Activated gamma-delta T cell treated with anti-CD3 and anti-CD28 coated beads, Interleukin-2, amount 50 U/mL, for 16 hours (primary cell): Measurements from ENCODE around the gene SLC2A6.

Source experiments
- DNase-seq: peaks from one replicate; pipeline ENCODE4 v3.0.0-alpha.2; 2020; ENCODE audit warnings: low read depth

The SLC2A6 gene

DNA sequence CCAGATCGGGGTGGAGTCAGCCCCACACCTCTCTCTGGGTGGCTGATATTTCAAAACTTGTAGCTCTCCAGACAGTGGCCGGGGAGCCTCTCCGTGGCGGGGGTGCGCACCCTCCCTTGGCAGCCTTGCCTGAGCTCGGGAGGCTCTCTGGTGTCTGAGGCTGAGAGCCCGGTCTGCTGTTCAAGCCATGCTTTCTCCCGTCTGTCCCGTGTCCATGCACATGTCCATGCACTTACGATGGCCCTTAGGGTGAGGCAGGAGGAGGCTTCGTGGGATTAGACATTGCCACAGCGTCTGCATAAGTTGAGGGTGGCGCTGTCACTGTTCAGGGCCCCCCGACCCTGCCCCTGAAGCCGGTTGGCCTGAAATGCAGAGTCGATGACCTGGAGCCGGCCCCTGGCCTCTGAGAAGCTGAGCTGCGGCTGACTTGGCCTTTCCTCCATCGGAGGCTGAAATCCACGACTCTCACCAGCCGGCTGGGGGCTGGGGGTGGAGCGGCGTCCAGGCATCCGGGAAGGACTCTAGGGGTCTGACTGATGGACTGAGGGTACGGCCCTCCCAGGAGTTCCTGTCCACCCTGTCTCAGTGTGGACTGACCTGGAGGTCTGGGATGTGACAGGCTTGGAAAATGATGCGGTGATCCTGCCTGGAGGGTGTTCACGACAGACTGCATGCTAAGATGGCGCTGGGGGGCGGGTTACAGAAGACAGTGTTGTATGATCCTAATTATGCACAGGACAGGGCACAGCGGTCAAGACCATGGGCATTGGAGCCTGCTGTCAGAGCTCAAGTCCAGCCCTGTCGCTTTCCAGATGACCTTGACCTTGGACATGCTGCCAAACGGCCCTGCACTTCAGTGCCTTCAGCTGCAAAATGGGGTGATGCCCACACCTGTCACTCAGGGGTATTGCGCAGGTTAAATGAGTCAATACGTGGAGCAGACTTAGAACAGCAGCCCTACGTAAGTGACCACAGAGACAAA lies 18.3 kb upstream of the SLC2A6 start:
- no peak for DNase-seq

- DNase-seq: no peak
Observed at GRCh38 chr9:133495327-133496293, 16.7 kb upstream of the SLC2A6 start.

DNA sequence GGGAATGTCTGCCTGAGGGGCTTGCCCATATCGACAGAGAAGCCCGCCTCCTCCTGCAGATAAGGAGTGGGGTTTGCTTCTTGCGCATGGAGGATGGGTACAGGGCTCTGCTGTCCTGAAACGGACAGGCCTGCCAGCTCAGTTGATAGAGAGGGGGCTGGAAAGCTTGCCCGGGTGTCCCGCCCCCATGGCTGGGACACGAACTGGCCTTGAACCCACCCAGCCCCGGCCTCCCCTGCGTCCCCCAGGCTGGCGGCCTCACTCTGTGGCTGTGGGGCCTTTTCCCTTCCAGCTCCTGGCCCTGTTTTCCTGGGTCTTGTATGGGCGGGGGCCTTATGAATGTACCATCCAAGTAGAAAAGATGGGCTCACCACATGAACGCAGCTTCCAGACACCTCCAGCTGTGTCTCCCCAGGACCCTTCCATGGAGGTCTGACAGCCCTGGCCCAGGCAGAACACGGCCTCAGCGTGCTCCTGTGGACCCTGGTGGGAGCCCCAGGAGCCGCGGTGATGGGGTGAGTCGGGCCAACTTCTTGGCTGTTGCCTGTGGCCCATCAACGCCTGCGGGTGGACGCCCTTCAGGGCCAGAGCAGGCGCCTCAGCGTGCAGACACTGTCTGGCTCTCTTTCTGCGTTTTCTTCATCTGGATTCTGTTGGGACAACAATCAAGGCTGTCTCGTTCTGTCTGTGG lies 15.9 kb upstream of the SLC2A6 start:
- no peak for DNase-seq

DNA sequence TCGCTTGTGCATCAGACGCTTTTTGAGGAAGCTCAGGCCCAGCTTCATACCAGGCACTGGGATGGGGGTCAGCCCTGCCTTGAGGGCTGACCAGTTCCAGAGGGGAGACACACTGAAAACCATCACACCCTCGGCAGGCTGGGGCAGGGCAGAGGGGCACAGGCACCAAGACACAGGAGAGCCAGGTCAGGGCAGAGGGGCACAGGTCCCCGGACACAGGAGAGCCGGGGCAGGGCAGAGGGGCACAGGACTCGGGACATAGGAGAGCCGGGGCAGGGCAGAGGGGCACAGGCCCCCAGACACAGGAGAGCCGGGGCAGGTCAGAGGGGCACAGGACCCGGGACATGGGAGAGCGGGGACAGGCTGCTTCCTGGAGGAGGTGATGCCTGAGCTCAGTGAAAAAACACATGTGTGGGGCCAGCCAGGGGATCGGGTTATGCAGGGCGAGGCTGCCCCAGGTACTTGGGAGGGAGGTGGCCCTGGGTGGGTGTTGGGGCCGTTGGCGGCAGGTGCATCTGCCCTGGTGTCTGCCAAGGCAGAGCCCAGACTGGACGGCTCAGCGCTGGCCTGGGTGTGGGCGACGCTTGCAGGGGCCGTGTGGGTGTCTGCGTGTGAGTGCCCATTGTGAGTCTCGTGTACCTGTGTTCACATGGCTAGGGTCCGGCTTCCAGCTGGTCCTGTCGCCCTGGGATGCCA lies 15.1 kb upstream of the SLC2A6 start:
- no peak for DNase-seq

DNA sequence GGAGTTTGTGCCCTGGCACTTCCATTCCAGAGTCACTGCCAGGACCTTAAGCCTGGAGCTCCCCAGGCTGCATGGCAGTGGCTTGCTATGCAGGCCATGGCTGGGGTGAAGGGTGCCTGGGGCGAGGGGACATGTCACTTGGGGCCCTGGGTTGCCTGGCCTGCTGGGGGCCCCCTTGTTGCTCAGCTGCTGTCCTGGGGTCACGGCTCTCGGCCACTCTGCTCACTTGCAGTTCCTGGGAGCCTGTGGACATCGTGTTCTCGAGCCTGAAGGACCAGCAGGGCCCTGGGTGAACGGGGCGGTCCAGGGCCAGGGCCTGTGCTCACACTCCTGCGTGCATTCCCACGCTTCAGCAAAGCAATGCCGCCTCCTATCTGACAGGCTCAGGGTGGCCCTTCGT lies 14.5 kb upstream of the SLC2A6 start:
- no peak for DNase-seq

- no peak for DNase-seq
Observed at GRCh38 chr9:133492061-133493021, 13.4 kb upstream of the SLC2A6 start.

DNA sequence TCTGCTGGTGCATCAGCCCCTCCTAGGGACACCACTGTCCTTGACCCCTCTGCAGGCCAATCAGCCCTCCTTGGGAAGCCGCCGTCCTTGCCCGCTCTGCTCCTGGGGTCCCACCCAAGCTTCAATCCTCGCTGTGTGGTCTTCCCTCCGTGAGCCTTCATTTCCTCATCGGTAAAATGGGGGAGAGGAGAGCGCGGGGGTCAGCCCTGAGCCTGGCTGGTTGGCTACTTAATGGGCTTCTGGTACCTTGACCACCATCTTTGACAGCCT lies 12.7 kb upstream of the SLC2A6 start:
- DNase-seq: no peak

- no peak for DNase-seq
Observed at GRCh38 chr9:133490865-133491655, 12.2 kb upstream of the SLC2A6 start.

DNA sequence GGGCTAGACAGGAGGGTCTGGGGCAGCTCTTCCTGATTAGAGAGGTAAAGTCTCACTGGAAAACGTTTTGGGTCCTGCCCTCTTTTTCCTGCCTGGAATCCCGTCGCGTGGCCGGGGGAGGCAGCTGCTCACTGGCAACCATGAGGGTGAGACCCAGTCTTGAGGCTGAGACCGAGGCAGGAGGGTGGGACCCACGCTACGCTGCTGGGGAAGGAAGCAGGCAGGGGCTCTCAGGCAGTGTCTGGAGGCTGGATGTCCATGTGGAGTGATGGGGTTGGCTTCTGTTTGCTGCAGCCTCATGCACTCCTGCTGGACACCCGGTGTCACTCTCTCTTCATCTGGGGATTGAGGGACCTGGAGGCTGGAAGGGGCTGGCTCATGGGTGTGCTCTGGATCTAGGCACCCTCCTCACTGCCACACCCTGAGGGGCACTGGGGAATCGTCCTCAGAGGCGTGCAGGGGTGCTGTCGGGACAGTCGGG lies 11.3 kb upstream of the SLC2A6 start:
- no peak for DNase-seq

DNA sequence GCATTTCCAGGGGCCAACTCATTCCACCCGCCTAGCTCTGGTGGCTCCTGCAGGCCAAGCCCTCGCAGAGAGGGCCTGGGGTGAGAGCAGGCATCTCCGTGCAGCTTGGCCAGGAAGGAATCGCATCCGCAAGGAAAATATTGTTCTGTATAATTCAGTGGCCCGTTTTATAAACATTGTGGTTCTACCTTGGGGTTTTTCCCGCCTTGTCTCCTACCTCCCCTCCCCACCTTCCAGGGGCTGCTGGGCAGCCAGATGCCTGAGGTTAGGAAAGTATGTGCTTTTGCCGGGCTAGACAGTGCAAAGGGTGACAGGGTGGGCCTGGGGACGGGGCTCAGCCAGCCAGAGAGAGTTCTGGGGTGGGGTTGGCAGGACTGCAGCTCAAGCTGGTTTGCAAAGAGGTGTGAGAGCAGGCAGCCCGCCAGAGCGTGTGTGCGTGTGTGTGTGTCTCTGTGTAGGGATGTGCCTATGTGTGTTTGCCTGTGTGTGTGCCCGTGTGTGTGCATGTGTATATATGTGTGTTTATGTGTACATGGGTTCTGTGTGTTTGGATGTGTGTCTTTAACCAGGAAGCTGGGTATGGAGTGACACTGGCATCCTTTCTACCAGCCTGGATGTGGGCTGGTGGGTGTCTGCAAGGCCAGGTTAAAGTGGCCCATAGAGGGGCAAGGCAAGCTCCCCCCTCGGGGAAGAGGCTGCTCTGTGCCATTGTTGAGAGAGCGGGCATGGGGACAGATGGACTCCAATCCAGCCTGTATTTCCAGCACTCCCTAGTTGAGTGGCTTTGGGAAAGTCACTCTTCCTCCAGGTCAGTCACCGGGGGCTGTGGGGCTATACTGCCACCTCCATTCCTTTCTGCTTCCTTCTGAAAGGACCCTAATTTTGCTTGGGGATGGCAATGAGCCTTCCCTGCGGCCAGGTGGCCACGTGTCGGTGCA lies 10.6 kb upstream of the SLC2A6 start:
- no peak for DNase-seq

DNA sequence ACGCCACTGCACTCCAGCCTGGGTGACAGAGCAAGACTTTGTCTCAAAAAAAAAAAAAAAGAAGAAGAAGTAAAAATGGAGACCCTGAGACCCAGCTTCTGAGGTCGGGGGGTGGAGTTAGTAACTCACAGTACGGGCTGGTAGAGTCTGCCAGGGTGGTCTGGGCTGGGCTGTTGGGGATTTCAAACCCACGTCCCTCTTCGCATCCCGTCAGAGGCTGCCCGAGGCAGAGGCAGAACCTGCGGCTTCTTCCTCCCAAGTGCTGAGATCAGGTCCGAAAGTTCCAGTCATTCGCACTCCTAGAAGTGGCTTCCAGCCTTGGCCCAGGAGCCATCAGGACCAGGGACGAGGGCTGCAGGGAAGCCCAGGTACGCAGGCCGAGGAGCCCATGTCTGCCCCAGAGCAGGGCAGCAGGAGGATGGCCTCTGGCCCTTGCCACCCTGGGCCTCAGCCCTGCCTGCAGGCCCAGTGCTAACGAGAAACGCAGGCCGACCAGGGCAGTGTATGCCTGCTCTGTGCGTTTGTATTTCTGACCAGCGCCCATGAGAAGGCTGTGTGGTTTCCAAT lies 9.9 kb upstream of the SLC2A6 start:
- DNase-seq: no peak

DNA sequence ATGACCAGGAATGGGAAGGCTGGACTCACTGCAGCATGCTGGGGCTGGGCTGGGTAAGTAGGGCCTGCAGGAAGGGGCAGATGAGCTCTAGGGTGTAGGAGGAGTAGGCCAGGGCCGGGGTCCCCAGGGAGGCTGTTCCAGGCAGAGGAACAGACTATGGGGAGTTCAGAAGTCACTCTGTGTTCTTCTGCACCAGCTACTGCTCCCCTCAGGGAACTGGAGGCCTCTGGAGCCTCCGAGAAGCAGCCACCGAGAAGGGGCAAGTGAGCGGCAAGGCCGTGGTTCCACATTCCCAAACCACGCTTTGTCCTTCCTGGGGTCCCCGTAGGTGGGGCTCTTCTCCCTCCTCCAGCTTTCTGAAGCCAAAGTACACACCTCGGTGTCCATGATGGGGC lies 8.4 kb upstream of the SLC2A6 start:
- DNase-seq: no peak

GRCh38 chr9:133485531-133486260 lies 6.8 kb upstream of the SLC2A6 start:
- no peak for DNase-seq

- DNase-seq: no peak
Observed at GRCh38 chr9:133484671-133485437, 6.0 kb upstream of the SLC2A6 start.

- no peak for DNase-seq
Observed at GRCh38 chr9:133483611-133484010, 4.7 kb upstream of the SLC2A6 start.

- no peak for DNase-seq
Observed at GRCh38 chr9:133477992-133478850, 678 bp downstream of the SLC2A6 start.
